Liver (tissue), 9 donors: ENCODE results near the gene DTNB. TPM values are rescaled to one million over a fixed set of nuclear protein-coding genes. Genes with fewer than 3 reads are reported as not detected.

Experiments used
- DNase-seq: peaks from one replicate; pipeline ENCODE4 v3.0.0-alpha.2; 2017; ENCODE audit warnings: low spot score
- H3K27ac ChIP-seq, 2 donors: one replicate each; pipeline ENCODE4 v1.7.0; 2013; ENCODE audit warnings: inconsistent platforms in 2 of 2, low read length in 2 of 2, control low read depth in 1 of 2, low read depth in 1 of 2, mild to moderate bottlenecking in 1 of 2
- H3K27me3 ChIP-seq, 4 donors: one replicate each; pipeline versions ENCODE4 v1.6.1 to v1.7.0; 2013; ENCODE audit warnings: low read length in 3 of 4, inconsistent platforms in 1 of 4, mild to moderate bottlenecking in 1 of 4, moderate library complexity in 1 of 4; ENCODE audit not compliant: control insufficient read depth in 4 of 4, insufficient read depth in 4 of 4
- H3K36me3 ChIP-seq, 4 donors: one replicate each; pipeline versions ENCODE4 v1.6.1 to v1.7.0; 2013; ENCODE audit warnings: low read length in 3 of 4, mild to moderate bottlenecking in 3 of 4, low read depth in 1 of 4, moderate library complexity in 1 of 4; ENCODE audit not compliant: control insufficient read depth in 4 of 4, insufficient read depth in 3 of 4
- H3K4me1 ChIP-seq, 4 donors: one replicate each; pipeline versions ENCODE4 v1.6.1 to v1.7.0; 2013; ENCODE audit warnings: low read length in 3 of 4, mild to moderate bottlenecking in 3 of 4, moderate library complexity in 1 of 4; ENCODE audit not compliant: control insufficient read depth in 4 of 4, insufficient read depth in 4 of 4
- H3K4me3 ChIP-seq, 3 donors: one replicate each; pipeline versions ENCODE4 v1.6.1 to v1.7.0; 2013; ENCODE audit warnings: low read length in 3 of 3, control low read depth in 1 of 3, low read depth in 1 of 3, mild to moderate bottlenecking in 1 of 3
- H3K9ac ChIP-seq, 2 donors: one replicate each; pipeline ENCODE4 v1.7.0; 2013; ENCODE audit warnings: low read length in 2 of 2, mild to moderate bottlenecking in 2 of 2, moderate library complexity in 2 of 2, control low read depth in 1 of 2, low read depth in 1 of 2
- H3K9me3 ChIP-seq, 4 donors: one replicate each; pipeline versions ENCODE4 v1.6.1 to v1.7.0; 2013; ENCODE audit warnings: low read length in 3 of 4; ENCODE audit not compliant: control insufficient read depth in 4 of 4
- EGR1 ChIP-seq, 2 donors: IDR thresholded peaks; 2 replicates each; pipeline ENCODE4 v1.6.1; 2016 to 2018; ENCODE audit warnings: antibody characterized with exemption in 2 of 2, low read depth in 2 of 2
- FOXA1 ChIP-seq: IDR thresholded peaks from 2 replicates; pipeline ENCODE4 v1.6.1; 2016; ENCODE audit warnings: antibody characterized with exemption
- FOXA2 ChIP-seq: IDR thresholded peaks from 2 replicates; pipeline ENCODE4 v1.6.1; 2016; ENCODE audit warnings: antibody characterized with exemption
- GABPA ChIP-seq, 2 donors: IDR thresholded peaks in 1 of 2; conservative IDR thresholded peaks in 1 of 2; 2 replicates each; pipeline ENCODE4 v1.6.1; 2016; ENCODE audit warnings: antibody characterized with exemption in 2 of 2, mild to moderate bottlenecking in 1 of 2, moderate library complexity in 1 of 2
- HNF4A ChIP-seq, 2 donors: conservative IDR thresholded peaks; 2 replicates each; pipeline ENCODE4 v1.6.1; 2016; ENCODE audit warnings: antibody characterized with exemption in 2 of 2, mild to moderate bottlenecking in 2 of 2
- HNF4G ChIP-seq: IDR thresholded peaks from 2 replicates; pipeline ENCODE4 v1.6.1; 2016; ENCODE audit warnings: antibody characterized with exemption
- JUND ChIP-seq, 2 donors: IDR thresholded peaks; 2 replicates each; pipeline ENCODE4 v1.6.1; 2016; ENCODE audit warnings: antibody characterized with exemption in 2 of 2
- NR2F2 ChIP-seq: IDR thresholded peaks from 2 replicates; pipeline ENCODE4 v1.6.1; 2016; ENCODE audit warnings: antibody characterized with exemption
- RAD21 ChIP-seq, 2 donors: IDR thresholded peaks; 2 replicates each; pipeline ENCODE4 v1.6.1; 2016; ENCODE audit warnings: antibody characterized with exemption in 2 of 2, mild to moderate bottlenecking in 2 of 2
- RXRA ChIP-seq, 2 donors: IDR thresholded peaks; 2 replicates each; pipeline ENCODE4 v1.6.1; 2017 to 2018; ENCODE audit warnings: antibody characterized with exemption in 2 of 2, mild to moderate bottlenecking in 1 of 2
- SP1 ChIP-seq: IDR thresholded peaks from 2 replicates; pipeline ENCODE4 v1.6.1; 2018; ENCODE audit warnings: antibody characterized with exemption, mild to moderate bottlenecking
- TAF1 ChIP-seq: conservative IDR thresholded peaks from 2 replicates; pipeline ENCODE4 v1.6.1; 2016; ENCODE audit warnings: antibody characterized with exemption, mild to moderate bottlenecking
- YY1 ChIP-seq: IDR thresholded peaks from 2 replicates; pipeline ENCODE4 v1.6.1; 2016; ENCODE audit warnings: antibody characterized with exemption, mild to moderate bottlenecking
- WGBS: extraction: QIAGEN DNeasy Blood & Tissue Kit; methylation state at CpG from one replicate; pipeline ENCODE4 v1.1.7; 2013; 5-methylcytosine and 5-hydroxymethylcytosine counted together
- polyA plus RNA-seq, 2 donors: library from polyadenylated mRNA; stranded (reverse) in 1 of 2; unstranded in 1 of 2; fragments of 200-250 nt in 1 of 2; fragments of >200 nt in 1 of 2; fragmentation: Nextera tagmentation in 1 of 2; extraction: Ambion mirVana in 1 of 2; gene quantifications; one replicate each; pipeline versions ENCODE4 v1.2.1 to v1.2.3, GENCODE V29; 2013 to 2015
- total RNA-seq, 2 donors: library from RNA; depleted of rRNA; stranded (reverse); fragments of >200 nt; gene quantifications; one replicate each; pipeline ENCODE4 v1.2.3, GENCODE V29; 2014
- TF ChIP-seq, protein P1 (sequence below): fragments of 150-350 bp; IDR thresholded peaks from 2 replicates; pipeline ENCODE4 v1.5.1; 2017; ENCODE audit warnings: improper control_type of control experiment, low read depth, low read length; ENCODE audit not compliant: missing input control
- TF ChIP-seq, protein P2 (sequence below): IDR thresholded peaks from 2 replicates; pipeline ENCODE4 v1.6.1; 2016; ENCODE audit warnings: antibody characterized with exemption, mild to moderate bottlenecking
- TF ChIP-seq, protein P3 (sequence below): IDR thresholded peaks from 2 replicates; pipeline ENCODE4 v1.6.1; 2016; ENCODE audit warnings: antibody characterized with exemption
- TF ChIP-seq, protein P4 (sequence below): IDR thresholded peaks from 2 replicates; pipeline ENCODE4 v1.6.1; 2016; ENCODE audit warnings: antibody characterized with exemption
- TF ChIP-seq, protein P5 (sequence below): IDR thresholded peaks from 2 replicates; pipeline ENCODE4 v1.6.1; 2016; ENCODE audit warnings: antibody characterized with exemption
- donor health status: healthy.
- donor health status: healthy.
- donor health status: healthy.
- donor health status: healthy.
- donor health status: healthy.

The DTNB gene
- total and polyA plus RNA-seq, 4 donors, result 3.3 to 10.5 (median 6.4) TPM

DNA sequence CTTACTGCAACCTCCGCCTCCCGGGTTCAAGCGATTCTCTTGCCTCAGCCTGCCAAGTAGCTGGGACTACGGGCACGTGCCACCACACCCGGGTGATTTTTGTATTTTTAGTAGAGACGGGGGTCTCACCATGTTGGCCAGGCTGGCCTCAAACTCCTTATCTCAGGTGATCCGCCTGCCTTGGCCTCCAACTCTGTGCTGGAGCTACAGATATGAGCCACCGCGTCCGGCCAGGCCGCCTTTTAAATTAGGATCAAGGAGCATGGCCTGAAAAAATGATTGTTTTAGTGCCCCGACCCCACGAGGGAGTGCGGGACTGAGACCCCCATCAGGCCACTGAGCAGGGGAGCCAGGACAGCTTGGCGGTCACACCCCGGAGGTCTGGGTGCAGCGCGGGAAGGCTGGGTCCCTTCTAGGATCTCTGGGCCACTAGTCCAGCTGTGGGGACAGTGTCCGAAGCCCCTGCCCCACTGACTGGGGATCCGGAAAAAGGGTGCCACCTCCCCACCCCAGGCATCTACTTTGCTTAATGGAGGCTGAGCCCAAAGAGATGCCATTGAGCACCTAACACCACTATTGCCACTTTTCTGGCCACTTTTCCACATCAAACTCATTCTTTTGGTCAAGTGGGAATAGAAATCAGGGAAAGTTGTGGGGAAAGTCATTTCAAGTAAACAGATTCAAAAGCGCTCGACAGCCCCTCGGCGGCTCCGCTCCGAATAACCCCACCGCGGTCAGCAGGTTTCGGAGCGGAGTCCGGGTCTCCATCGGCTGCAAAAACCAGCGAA, 311.9 kb downstream of the DTNB start:
- Histone ChIP-seq H3K36me3 (no peaks in the 10 kb centered on the region), H3K9ac (no peak overlapping the region), H3K4me1 (peaks cover 0 to 3% (median 1%) of the 10 kb centered on the region in 4 donors), H3K27me3 (no peaks in the 10 kb centered on the region), H3K9me3 (no peaks in the 10 kb centered on the region), H3K27ac (no peak overlapping the region), H3K4me3 (no peak overlapping the region)
- DNase-seq, result no peak
- WGBS, result 57% methylated on average over 34 of the region's 34 CpGs
- TF ChIP-seq RXRA (IDR thresholded peaks at IDR 0.05) (no peak), HNF4A (conservative IDR thresholded peaks at IDR 0.05) (no peak), GABPA (IDR thresholded peaks at IDR 0.05 in 1 of 2, conservative IDR thresholded peaks at IDR 0.05 in 1 of 2) (no peak), EGR1 (IDR thresholded peaks at IDR 0.05; ENCODE audit: low read depth in 2 of 2) (no peak), FOXA2 (no peak), YY1 (no peak), RAD21 (IDR thresholded peaks at IDR 0.05) (no peak), HNF4G (no peak), SP1 (no peak), FOXA1 (no peak), NR2F2 (no peak), JUND (IDR thresholded peaks at IDR 0.05) (no peak), TAF1 (no peak)
- TF ChIP-seq, protein P1, sequence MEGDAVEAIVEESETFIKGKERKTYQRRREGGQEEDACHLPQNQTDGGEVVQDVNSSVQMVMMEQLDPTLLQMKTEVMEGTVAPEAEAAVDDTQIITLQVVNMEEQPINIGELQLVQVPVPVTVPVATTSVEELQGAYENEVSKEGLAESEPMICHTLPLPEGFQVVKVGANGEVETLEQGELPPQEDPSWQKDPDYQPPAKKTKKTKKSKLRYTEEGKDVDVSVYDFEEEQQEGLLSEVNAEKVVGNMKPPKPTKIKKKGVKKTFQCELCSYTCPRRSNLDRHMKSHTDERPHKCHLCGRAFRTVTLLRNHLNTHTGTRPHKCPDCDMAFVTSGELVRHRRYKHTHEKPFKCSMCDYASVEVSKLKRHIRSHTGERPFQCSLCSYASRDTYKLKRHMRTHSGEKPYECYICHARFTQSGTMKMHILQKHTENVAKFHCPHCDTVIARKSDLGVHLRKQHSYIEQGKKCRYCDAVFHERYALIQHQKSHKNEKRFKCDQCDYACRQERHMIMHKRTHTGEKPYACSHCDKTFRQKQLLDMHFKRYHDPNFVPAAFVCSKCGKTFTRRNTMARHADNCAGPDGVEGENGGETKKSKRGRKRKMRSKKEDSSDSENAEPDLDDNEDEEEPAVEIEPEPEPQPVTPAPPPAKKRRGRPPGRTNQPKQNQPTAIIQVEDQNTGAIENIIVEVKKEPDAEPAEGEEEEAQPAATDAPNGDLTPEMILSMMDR, result no peak
- TF ChIP-seq, protein P2, sequence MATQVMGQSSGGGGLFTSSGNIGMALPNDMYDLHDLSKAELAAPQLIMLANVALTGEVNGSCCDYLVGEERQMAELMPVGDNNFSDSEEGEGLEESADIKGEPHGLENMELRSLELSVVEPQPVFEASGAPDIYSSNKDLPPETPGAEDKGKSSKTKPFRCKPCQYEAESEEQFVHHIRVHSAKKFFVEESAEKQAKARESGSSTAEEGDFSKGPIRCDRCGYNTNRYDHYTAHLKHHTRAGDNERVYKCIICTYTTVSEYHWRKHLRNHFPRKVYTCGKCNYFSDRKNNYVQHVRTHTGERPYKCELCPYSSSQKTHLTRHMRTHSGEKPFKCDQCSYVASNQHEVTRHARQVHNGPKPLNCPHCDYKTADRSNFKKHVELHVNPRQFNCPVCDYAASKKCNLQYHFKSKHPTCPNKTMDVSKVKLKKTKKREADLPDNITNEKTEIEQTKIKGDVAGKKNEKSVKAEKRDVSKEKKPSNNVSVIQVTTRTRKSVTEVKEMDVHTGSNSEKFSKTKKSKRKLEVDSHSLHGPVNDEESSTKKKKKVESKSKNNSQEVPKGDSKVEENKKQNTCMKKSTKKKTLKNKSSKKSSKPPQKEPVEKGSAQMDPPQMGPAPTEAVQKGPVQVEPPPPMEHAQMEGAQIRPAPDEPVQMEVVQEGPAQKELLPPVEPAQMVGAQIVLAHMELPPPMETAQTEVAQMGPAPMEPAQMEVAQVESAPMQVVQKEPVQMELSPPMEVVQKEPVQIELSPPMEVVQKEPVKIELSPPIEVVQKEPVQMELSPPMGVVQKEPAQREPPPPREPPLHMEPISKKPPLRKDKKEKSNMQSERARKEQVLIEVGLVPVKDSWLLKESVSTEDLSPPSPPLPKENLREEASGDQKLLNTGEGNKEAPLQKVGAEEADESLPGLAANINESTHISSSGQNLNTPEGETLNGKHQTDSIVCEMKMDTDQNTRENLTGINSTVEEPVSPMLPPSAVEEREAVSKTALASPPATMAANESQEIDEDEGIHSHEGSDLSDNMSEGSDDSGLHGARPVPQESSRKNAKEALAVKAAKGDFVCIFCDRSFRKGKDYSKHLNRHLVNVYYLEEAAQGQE, result no peak
- TF ChIP-seq, protein P3, sequence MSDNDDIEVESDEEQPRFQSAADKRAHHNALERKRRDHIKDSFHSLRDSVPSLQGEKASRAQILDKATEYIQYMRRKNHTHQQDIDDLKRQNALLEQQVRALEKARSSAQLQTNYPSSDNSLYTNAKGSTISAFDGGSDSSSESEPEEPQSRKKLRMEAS, result no peak
- TF ChIP-seq, protein P4, sequence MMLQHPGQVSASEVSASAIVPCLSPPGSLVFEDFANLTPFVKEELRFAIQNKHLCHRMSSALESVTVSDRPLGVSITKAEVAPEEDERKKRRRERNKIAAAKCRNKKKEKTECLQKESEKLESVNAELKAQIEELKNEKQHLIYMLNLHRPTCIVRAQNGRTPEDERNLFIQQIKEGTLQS, result no peak
- TF ChIP-seq, protein P5, sequence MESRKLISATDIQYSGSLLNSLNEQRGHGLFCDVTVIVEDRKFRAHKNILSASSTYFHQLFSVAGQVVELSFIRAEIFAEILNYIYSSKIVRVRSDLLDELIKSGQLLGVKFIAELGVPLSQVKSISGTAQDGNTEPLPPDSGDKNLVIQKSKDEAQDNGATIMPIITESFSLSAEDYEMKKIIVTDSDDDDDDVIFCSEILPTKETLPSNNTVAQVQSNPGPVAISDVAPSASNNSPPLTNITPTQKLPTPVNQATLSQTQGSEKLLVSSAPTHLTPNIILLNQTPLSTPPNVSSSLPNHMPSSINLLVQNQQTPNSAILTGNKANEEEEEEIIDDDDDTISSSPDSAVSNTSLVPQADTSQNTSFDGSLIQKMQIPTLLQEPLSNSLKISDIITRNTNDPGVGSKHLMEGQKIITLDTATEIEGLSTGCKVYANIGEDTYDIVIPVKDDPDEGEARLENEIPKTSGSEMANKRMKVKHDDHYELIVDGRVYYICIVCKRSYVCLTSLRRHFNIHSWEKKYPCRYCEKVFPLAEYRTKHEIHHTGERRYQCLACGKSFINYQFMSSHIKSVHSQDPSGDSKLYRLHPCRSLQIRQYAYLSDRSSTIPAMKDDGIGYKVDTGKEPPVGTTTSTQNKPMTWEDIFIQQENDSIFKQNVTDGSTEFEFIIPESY, result no peak
